CD4-positive, alpha-beta T cell (primary cell): Measurements from ENCODE around the gene IL17RB. TPM values are rescaled to one million over a fixed set of nuclear protein-coding genes. Genes with fewer than 3 reads are reported as not detected.

Source experiments
- ATAC-seq: fragments of 200-7000 bp; cut with Tn5 transposase; one replicate; pipeline ENCODE4 v1.10.0; 2022; ENCODE audit warnings: mild to moderate bottlenecking; ENCODE audit not compliant: poor library complexity
- CTCF ChIA-PET: fragments of 350-600 bp; sonication (Branson Sonifier 250); formaldehyde crosslinking; loops from one replicate; lab custom pipeline; 2021; ENCODE audit warnings: antibody characterized with exemption, inconsistent platforms; lab: Charles Lee
- POLR2A ChIA-PET: fragments of 350-600 bp; sonication (Branson Sonifier 250); formaldehyde crosslinking; loops from one replicate; lab custom pipeline; 2021; ENCODE audit warnings: antibody characterized with exemption, inconsistent platforms; lab: Charles Lee
- DNase-seq, 14 experiments: peaks; one replicate each; pipeline ENCODE4 v3.0.0-alpha.2; 2013 to 2020; ENCODE audit warnings: mixed read lengths in 2 of 14
- H3K27ac ChIP-seq, 2 donors: one replicate each; pipeline versions ENCODE4 v1.5.1 to v1.7.0; 2013; ENCODE audit warnings: low read length in 2 of 2, low read depth in 1 of 2, mild to moderate bottlenecking in 1 of 2
- H3K27me3 ChIP-seq, 2 experiments: 1 replicate in 1 of 2; 2 replicates in 1 of 2; pipeline versions ENCODE4 v1.6.1 to v1.7.0; 2013; ENCODE audit warnings: low read length in 2 of 2, control low read depth in 1 of 2, mild to moderate bottlenecking in 1 of 2, moderate library complexity in 1 of 2; ENCODE audit not compliant: insufficient read depth in 2 of 2, control insufficient read depth in 1 of 2
- H3K36me3 ChIP-seq: one replicate; pipeline ENCODE4 v1.6.1; 2013; ENCODE audit warnings: low read length, control low read depth; ENCODE audit not compliant: insufficient read depth
- H3K4me1 ChIP-seq: one replicate; pipeline ENCODE4 v1.6.1; 2013; ENCODE audit warnings: low read length, control low read depth; ENCODE audit not compliant: insufficient read depth
- H3K4me3 ChIP-seq: one replicate; pipeline ENCODE4 v1.5.1; 2013; ENCODE audit warnings: mild to moderate bottlenecking, low read length, moderate library complexity
- H3K9me3 ChIP-seq, 2 experiments: 1 replicate in 1 of 2; 2 replicates in 1 of 2; pipeline versions ENCODE4 v1.6.1 to v1.7.0; 2013; ENCODE audit warnings: low read length in 2 of 2, mild to moderate bottlenecking in 2 of 2, control low read depth in 1 of 2, moderate library complexity in 1 of 2; ENCODE audit not compliant: control insufficient read depth in 1 of 2, insufficient read depth in 1 of 2
- H3K27ac Mint-ChIP-seq: one replicate; pipeline ENCODE4 v1.8.0; 2020; ENCODE audit warnings: mixed read lengths
- H3K27me3 Mint-ChIP-seq: one replicate; pipeline ENCODE4 v1.8.0; 2021; ENCODE audit warnings: mixed read lengths
- H3K36me3 Mint-ChIP-seq: one replicate; pipeline ENCODE4 v1.8.0; 2021; ENCODE audit warnings: low read depth, mixed read lengths
- H3K4me1 Mint-ChIP-seq: one replicate; pipeline ENCODE4 v1.8.0; 2021; ENCODE audit warnings: low read depth, mixed read lengths
- H3K4me3 Mint-ChIP-seq: one replicate; pipeline ENCODE4 v1.8.0; 2020; ENCODE audit warnings: mild to moderate bottlenecking, mixed read lengths
- H3K9me3 Mint-ChIP-seq: one replicate; pipeline ENCODE4 v1.8.0; 2020; ENCODE audit warnings: mixed read lengths
- intact Hi-C, 2 experiments: fragments of 100-400 bp; cut with DNase I in 1 of 2; cut with micrococcal nuclease in 1 of 2; formaldehyde crosslinking; loops; one replicate each; pipeline versions ENCODE4 v1.15.1 to v1.9.0; 2023 to 2025; cut with DNase I, micrococcal nuclease
- total RNA-seq, 174 experiments: library from RNA in 2 of 174; stranded (reverse) in 2 of 174; gene quantifications; one replicate each; pipeline ENCODE4 v1.2.3 and lab custom pipeline; 2021 to 2026
- TF ChIP-seq, protein P1 (sequence below): fragments of 200-600 bp; IDR thresholded peaks from one replicate; pipeline ENCODE4 v1.8.0; 2022; ENCODE audit warnings: antibody characterized with exemption, mild to moderate bottlenecking

The IL17RB gene
- total RNA-seq, 2 experiments from 2014 or later, result 0.22 to 0.36 TPM

DNA sequence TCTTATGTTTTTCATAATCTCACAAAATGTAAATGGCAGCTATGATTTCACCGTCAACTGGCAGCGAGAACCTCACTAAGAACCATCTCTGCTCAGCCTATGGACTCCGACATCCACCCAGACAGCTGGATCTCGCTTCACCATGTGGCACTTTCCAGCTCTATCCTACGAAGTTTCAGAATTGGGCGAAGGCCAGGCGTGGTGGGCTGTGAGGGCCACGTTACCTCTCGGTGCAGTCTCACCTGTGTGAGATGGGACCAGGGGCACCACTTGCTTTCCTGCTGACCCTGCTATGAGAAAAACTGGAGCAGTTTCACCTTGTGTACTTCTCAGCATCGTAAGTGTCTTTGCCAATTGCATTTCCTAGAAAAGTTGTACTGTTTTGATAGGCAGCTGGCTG lies 32.5 kb upstream of the IL17RB start:
- no peak overlapping the region for H3K27ac ChIP-seq
- H3K9me3 Mint-ChIP-seq, result no peaks in the 10 kb centered on the region
- no peak for ATAC-seq
- no peak overlapping the region for H3K4me3 Mint-ChIP-seq
- no peaks in the 10 kb centered on the region for H3K27me3 ChIP-seq
- no peaks in the 10 kb centered on the region for H3K36me3 ChIP-seq
- no peaks in the 10 kb centered on the region for H3K4me1 Mint-ChIP-seq
- no peak for DNase-seq
- peaks cover under 1% of the 10 kb centered on the region for H3K27me3 Mint-ChIP-seq
- peaks cover 5% of the 10 kb centered on the region for H3K4me1 ChIP-seq
- TF ChIP-seq, protein P1, sequence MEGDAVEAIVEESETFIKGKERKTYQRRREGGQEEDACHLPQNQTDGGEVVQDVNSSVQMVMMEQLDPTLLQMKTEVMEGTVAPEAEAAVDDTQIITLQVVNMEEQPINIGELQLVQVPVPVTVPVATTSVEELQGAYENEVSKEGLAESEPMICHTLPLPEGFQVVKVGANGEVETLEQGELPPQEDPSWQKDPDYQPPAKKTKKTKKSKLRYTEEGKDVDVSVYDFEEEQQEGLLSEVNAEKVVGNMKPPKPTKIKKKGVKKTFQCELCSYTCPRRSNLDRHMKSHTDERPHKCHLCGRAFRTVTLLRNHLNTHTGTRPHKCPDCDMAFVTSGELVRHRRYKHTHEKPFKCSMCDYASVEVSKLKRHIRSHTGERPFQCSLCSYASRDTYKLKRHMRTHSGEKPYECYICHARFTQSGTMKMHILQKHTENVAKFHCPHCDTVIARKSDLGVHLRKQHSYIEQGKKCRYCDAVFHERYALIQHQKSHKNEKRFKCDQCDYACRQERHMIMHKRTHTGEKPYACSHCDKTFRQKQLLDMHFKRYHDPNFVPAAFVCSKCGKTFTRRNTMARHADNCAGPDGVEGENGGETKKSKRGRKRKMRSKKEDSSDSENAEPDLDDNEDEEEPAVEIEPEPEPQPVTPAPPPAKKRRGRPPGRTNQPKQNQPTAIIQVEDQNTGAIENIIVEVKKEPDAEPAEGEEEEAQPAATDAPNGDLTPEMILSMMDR, result no peak
- intact Hi-C loops, result no loop called here
- ChIA-PET POLR2A (no interaction called here), CTCF (no interaction called here)
- H3K36me3 Mint-ChIP-seq, result no peaks in the 10 kb centered on the region
- H3K27ac Mint-ChIP-seq, result no peak overlapping the region
- H3K9me3 ChIP-seq, result no peaks in the 10 kb centered on the region
- H3K4me3 ChIP-seq, result no peak overlapping the region

- Histone ChIP-seq H3K9me3 (no peaks in the 10 kb centered on the region), H3K27me3 (no peaks in the 10 kb centered on the region), H3K27ac (no peak overlapping the region), H3K4me3 (no peak overlapping the region), H3K36me3 (no peaks in the 10 kb centered on the region), H3K4me1 (peaks cover 5% of the 10 kb centered on the region)
- H3K27me3 Mint-ChIP-seq, result no peaks in the 10 kb centered on the region
- DNase-seq (no peak), ATAC-seq (no peak)
- ChIA-PET POLR2A (no interaction called here), CTCF (no interaction called here)
- intact Hi-C loops, result no loop called here
- no peak overlapping the region for H3K27ac Mint-ChIP-seq
- TF ChIP-seq, protein P1, result no peak
- no peaks in the 10 kb centered on the region for H3K9me3 Mint-ChIP-seq
- H3K4me3 Mint-ChIP-seq, result no peak overlapping the region
- H3K4me1 Mint-ChIP-seq, result no peaks in the 10 kb centered on the region
- H3K36me3 Mint-ChIP-seq, result no peaks in the 10 kb centered on the region
These were observed 31.3 kb upstream of the IL17RB start for GRCh38 chr3:53815067-53815466.

- H3K9me3 Mint-ChIP-seq, result no peaks in the 10 kb centered on the region
- H3K9me3 ChIP-seq, result no peaks in the 10 kb centered on the region
- H3K27me3 Mint-ChIP-seq, result no peaks in the 10 kb centered on the region
- no peak overlapping the region for H3K27ac Mint-ChIP-seq
- H3K36me3 ChIP-seq, result no peaks in the 10 kb centered on the region
- CTCF ChIA-PET, result no interaction called here
- POLR2A ChIA-PET, result no interaction called here
- H3K4me3 Mint-ChIP-seq, result no peak overlapping the region
- DNase-seq (no peak), ATAC-seq (no peak)
- intact Hi-C loops, result no loop called here
- TF ChIP-seq, protein P1, result no peak
- no peak overlapping the region for H3K27ac ChIP-seq
- H3K4me1 ChIP-seq, result peaks cover 5% of the 10 kb centered on the region
- H3K4me3 ChIP-seq, result no peak overlapping the region
- no peaks in the 10 kb centered on the region for H3K27me3 ChIP-seq
- H3K4me1 Mint-ChIP-seq, result no peaks in the 10 kb centered on the region
- H3K36me3 Mint-ChIP-seq, result no peaks in the 10 kb centered on the region
These were observed 30.7 kb upstream of the IL17RB start for GRCh38 chr3:53815651-53816050.
